EH (cell line): ENCODE data around the gene TRPC4AP.
"Not testable (repeated sequence)": the region's sequence is repeated elsewhere in the genome, so short reads cannot be mapped to it uniquely, and the experiment has no call there.

Source experiments
- DNase-seq: peaks from one replicate; pipeline ENCODE4 v3.0.0-alpha.2; 2015; ENCODE audit warnings: low read depth

Gene TRPC4AP

GRCh38 chr20:35104685-35105295, 12.2 kb upstream of the TRPC4AP start:
- no peak for DNase-seq

- no peak for DNase-seq
Observed at GRCh38 chr20:35101620-35102019, 9.0 kb upstream of the TRPC4AP start.

- DNase-seq = peak; percentile 86
Observed at GRCh38 chr20:35093267-35093884, 769 bp upstream of the TRPC4AP start.

GRCh38 chr20:35091816-35092523, 637 bp downstream of the TRPC4AP start:
- peak; percentile 42 for DNase-seq

GRCh38 chr20:35088231-35089145, 4.1 kb downstream of the TRPC4AP start:
- no peak for DNase-seq

- no peak for DNase-seq
Observed at GRCh38 chr20:35087791-35088190, 4.8 kb downstream of the TRPC4AP start.

GRCh38 chr20:35087355-35087754, 5.3 kb downstream of the TRPC4AP start:
- DNase-seq = no peak

GRCh38 chr20:35085477-35086225, 7.0 kb downstream of the TRPC4AP start:
- DNase-seq = no peak

- DNase-seq = no peak
Observed at GRCh38 chr20:35084998-35085397, 7.6 kb downstream of the TRPC4AP start.

GRCh38 chr20:35080348-35080642, 12.3 kb downstream of the TRPC4AP start:
- DNase-seq = not testable (repeated sequence)

GRCh38 chr20:35079472-35080347, 12.9 kb downstream of the TRPC4AP start:
- DNase-seq = no peak

- DNase-seq = no peak
Observed at GRCh38 chr20:35077872-35078271, 14.7 kb downstream of the TRPC4AP start.

GRCh38 chr20:35077341-35077740, 15.3 kb downstream of the TRPC4AP start:
- DNase-seq = no peak

GRCh38 chr20:35071436-35072153, 21.0 kb downstream of the TRPC4AP start:
- not testable (repeated sequence) for DNase-seq

- DNase-seq = no peak
Observed at GRCh38 chr20:35066194-35066593, 26.4 kb downstream of the TRPC4AP start.

- DNase-seq = no peak
Observed at GRCh38 chr20:35065181-35065580, 27.4 kb downstream of the TRPC4AP start.

GRCh38 chr20:35063168-35063567, 29.4 kb downstream of the TRPC4AP start:
- DNase-seq = no peak

GRCh38 chr20:35062478-35062877, 30.1 kb downstream of the TRPC4AP start:
- DNase-seq = no peak

- DNase-seq = no peak
Observed at GRCh38 chr20:35060168-35060567, 32.4 kb downstream of the TRPC4AP start.

- DNase-seq = no peak
Observed at GRCh38 chr20:35059612-35060011, 33.0 kb downstream of the TRPC4AP start.
